ENCODE results near the gene ARHGAP4. TPM values are rescaled to one million over a fixed set of nuclear protein-coding genes. Genes with fewer than 3 reads are reported as not detected.

The ARHGAP4 gene
- total and polyA plus RNA-seq, 10 of the 15 experiments (the other 5 are each of a cell fraction or from before 2014, with no cell fraction given): 0.71 to 120 (median 44.3) TPM

DNA sequence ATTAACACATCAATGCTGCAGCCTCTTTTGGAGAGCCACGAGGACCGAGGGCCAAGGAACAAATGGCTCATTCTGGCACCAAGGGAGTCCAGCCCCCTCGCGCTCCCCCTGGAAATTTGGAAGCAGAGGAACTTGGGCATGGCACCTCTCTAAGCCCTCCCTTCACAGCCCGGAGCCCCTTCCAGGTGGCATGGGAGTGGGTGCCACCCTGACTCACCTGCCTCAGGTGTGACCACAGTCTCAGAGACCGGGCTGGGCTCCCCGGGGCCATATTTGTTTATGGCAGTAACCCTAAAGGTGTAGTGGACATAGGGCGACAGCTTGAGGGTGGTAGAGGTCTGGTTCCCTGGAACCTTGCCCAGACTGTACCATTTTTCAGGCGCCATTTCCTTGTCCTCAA lies 58.9 kb downstream of the ARHGAP4 start (continued):
- TF ChIP-seq CEBPB (IDR thresholded peaks at IDR 0.05; ENCODE audit: borderline replicate concordance in 1 of 2, low read depth in 2 of 2, low read length in 2 of 2): no peak

DNA sequence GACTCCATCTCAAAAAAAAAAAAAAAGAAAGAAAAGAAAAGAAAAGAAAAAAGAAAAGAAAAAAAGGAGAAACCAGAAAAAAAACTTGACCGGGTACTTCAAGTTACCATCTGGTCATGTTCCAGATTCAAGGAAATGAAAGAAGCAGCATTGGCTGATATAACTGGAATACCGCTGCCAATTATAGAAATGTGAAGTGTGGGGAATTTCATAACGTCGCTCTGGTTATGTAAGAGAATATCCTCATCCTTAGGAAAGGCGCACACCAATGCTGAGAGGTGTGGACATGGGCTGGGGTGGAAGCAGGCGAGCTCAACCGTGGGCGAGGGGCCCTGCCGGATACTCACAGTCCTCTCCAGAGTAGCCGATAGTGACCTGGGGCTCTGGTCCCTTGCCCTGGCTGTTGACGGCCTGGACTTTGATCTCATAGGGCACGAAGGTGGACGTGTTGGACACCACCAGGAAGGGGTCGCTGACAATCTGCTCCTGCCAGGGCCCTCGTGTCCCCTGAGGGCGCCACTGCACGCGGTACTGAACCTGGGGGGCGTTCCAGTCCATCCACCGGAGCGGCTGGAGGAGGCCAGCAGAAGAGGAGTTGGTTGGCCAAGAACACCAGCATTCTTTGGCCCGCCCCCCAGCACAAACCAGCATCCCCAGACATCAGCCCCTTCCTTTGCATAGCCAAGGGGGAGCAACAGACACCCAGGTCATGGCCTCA lies 59.6 kb downstream of the ARHGAP4 start:
- Histone ChIP-seq H2AFZ (ENCODE audit: control insufficient read depth, low read depth, low read length) (no peak overlapping the region), H3K9ac (ENCODE audit: control insufficient read depth, insufficient read depth, low read length) (no peak overlapping the region), H3K36me3 (ENCODE audit: control insufficient read depth in 2 of 2, insufficient read depth in 2 of 2, low read length in 1 of 2) (no peaks in the 10 kb centered on the region), H4K20me1 (ENCODE audit: control insufficient read depth, insufficient read depth) (no peaks in the 10 kb centered on the region), H3K27ac (ENCODE audit: control insufficient read depth, insufficient read depth) (no peak overlapping the region), H3K79me2 (ENCODE audit: control insufficient read depth, insufficient read depth, low read length) (no peaks in the 10 kb centered on the region), H3K4me3 (no peak overlapping the region), H3K4me2 (ENCODE audit: control insufficient read depth, insufficient read depth) (no peak overlapping the region), H3K9me3 (replicated peaks; ENCODE audit: control insufficient read depth, insufficient read depth, low read length) (no peaks in the 10 kb centered on the region), H3K27me3 (replicated peaks in 1 of 2; ENCODE audit: control insufficient read depth in 2 of 2, insufficient read depth in 2 of 2, low read length in 1 of 2) (no peaks in the 10 kb centered on the region; a peak in 1 of 4 replicates), H3K4me1 (ENCODE audit: control insufficient read depth, insufficient read depth, low read length) (no peaks in the 10 kb centered on the region)
- WGBS (ENCODE audit: insufficient coverage, insufficient replicate concordance, low lambda C conversion rate, missing lambda C conversion rate): 44% methylated on average over 18 of the region's 22 CpGs
- ChIA-PET RAD21 (ENCODE audit: unreplicated experiment) (no interaction called here), SMC1A (ENCODE audit: uncharacterized antibody, unreplicated experiment) (no interaction called here), POLR2A (no interaction called here), CTCF (no interaction called here)
- in situ Hi-C loops (cut with MboI): no loop called here
- BruUV-seq (replicated peaks): no TSS peak
- FAIRE-seq: no peak
- intact Hi-C loops (cut with micrococcal nuclease; ENCODE audit: unreplicated experiment): no loop called here
- ATAC-seq: no peak
- DNase-seq (ENCODE audit: low read depth, low spot score): no peak
- TF ChIP-seq SIN3A (IDR thresholded peaks at IDR 0.05; ENCODE audit: low read depth, low read length) (no peak), NR2C1 (IDR thresholded peaks at IDR 0.05) (no peak), SUPT20H (IDR thresholded peaks at IDR 0.05; ENCODE audit: borderline replicate concordance, control insufficient read depth, low read depth, low read length) (no peak), EED (IDR thresholded peaks at IDR 0.05; ENCODE audit: low read depth) (no peak), KLF5 (IDR thresholded peaks at IDR 0.05; ENCODE audit: partially characterized antibody) (no peak)
- TF ChIP-seq, protein P1, sequence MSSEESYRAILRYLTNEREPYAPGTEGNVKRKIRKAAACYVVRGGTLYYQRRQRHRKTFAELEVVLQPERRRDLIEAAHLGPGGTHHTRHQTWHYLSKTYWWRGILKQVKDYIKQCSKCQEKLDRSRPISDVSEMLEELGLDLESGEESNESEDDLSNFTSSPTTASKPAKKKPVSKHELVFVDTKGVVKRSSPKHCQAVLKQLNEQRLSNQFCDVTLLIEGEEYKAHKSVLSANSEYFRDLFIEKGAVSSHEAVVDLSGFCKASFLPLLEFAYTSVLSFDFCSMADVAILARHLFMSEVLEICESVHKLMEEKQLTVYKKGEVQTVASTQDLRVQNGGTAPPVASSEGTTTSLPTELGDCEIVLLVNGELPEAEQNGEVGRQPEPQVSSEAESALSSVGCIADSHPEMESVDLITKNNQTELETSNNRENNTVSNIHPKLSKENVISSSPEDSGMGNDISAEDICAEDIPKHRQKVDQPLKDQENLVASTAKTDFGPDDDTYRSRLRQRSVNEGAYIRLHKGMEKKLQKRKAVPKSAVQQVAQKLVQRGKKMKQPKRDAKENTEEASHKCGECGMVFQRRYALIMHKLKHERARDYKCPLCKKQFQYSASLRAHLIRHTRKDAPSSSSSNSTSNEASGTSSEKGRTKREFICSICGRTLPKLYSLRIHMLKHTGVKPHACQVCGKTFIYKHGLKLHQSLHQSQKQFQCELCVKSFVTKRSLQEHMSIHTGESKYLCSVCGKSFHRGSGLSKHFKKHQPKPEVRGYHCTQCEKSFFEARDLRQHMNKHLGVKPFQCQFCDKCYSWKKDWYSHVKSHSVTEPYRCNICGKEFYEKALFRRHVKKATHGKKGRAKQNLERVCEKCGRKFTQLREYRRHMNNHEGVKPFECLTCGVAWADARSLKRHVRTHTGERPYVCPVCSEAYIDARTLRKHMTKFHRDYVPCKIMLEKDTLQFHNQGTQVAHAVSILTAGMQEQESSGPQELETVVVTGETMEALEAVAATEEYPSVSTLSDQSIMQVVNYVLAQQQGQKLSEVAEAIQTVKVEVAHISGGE (CRISPR knock-in tag; IDR thresholded peaks at IDR 0.05): no peak

Measured in GM12878 (cell line).